Mesenchymal stem cell (in vitro differentiated cells and primary cell): ENCODE results near the gene ACAD8.

Source experiments
- DNase-seq: peaks from one replicate; pipeline ENCODE4 v3.0.0-alpha.2; 2013
- H2AFZ ChIP-seq: one replicate; pipeline ENCODE4 v1.6.1; 2013; ENCODE audit warnings: low read depth, mild to moderate bottlenecking, control low read depth, inconsistent platforms, low read length, moderate library complexity
- H2AK5ac ChIP-seq: 2 replicates; pipeline ENCODE4 v1.6.1; 2013; ENCODE audit warnings: low read length, moderate library complexity, mild to moderate bottlenecking, inconsistent platforms; ENCODE audit not compliant: severe bottlenecking
- H2BK120ac ChIP-seq: one replicate; pipeline ENCODE4 v1.6.1; 2013; ENCODE audit warnings: low read depth, mild to moderate bottlenecking, inconsistent platforms, low read length, moderate library complexity
- H2BK12ac ChIP-seq, 2 experiments: one replicate each; pipeline ENCODE4 v1.6.1; 2013; ENCODE audit warnings: inconsistent platforms in 2 of 2, low read length in 2 of 2, mild to moderate bottlenecking in 2 of 2, moderate library complexity in 2 of 2, control low read depth in 1 of 2
- H2BK15ac ChIP-seq: one replicate; pipeline ENCODE4 v1.6.1; 2013; ENCODE audit warnings: mild to moderate bottlenecking, low read depth, inconsistent platforms; ENCODE audit not compliant: poor library complexity, severe bottlenecking
- H2BK5ac ChIP-seq: 2 replicates; pipeline ENCODE4 v1.6.1; 2013; ENCODE audit warnings: low read depth, mild to moderate bottlenecking, low read length, control low read depth, inconsistent platforms; ENCODE audit not compliant: poor library complexity, severe bottlenecking
- H3K14ac ChIP-seq, 2 experiments: one replicate each; pipeline ENCODE4 v1.6.1; 2013; ENCODE audit warnings: inconsistent platforms in 2 of 2, low read length in 2 of 2, control low read depth in 1 of 2, mild to moderate bottlenecking in 1 of 2, moderate library complexity in 1 of 2
- H3K18ac ChIP-seq, 2 experiments: one replicate each; pipeline ENCODE4 v1.6.1; 2013; ENCODE audit warnings: inconsistent platforms in 2 of 2, low read length in 2 of 2, control low read depth in 1 of 2, low read depth in 1 of 2, mild to moderate bottlenecking in 1 of 2
- H3K23ac ChIP-seq, 2 experiments: one replicate each; pipeline ENCODE4 v1.6.1; 2013; ENCODE audit warnings: inconsistent platforms in 2 of 2, low read length in 2 of 2, mild to moderate bottlenecking in 2 of 2, moderate library complexity in 2 of 2, control low read depth in 1 of 2
- H3K27ac ChIP-seq: 2 replicates; pipeline ENCODE4 v1.5.1; 2013; ENCODE audit warnings: mild to moderate bottlenecking, moderate library complexity, low read length, control low read depth, inconsistent platforms; ENCODE audit not compliant: poor library complexity, severe bottlenecking
- H3K27me3 ChIP-seq, 2 experiments: 2 replicates each; pipeline versions ENCODE4 v1.6.1 to v1.7.0; 2013; ENCODE audit warnings: low read length in 2 of 2, mild to moderate bottlenecking in 2 of 2, moderate library complexity in 2 of 2, control low read depth in 1 of 2, inconsistent platforms in 1 of 2; ENCODE audit not compliant: control insufficient read depth in 1 of 2, insufficient read depth in 1 of 2
- H3K36me3 ChIP-seq, 2 experiments: 2 replicates each; pipeline versions ENCODE4 v1.6.1 to v1.7.0; 2013; ENCODE audit warnings: low read length in 2 of 2, control low read depth in 1 of 2, inconsistent platforms in 1 of 2, low read depth in 1 of 2, mild to moderate bottlenecking in 1 of 2; ENCODE audit not compliant: insufficient read depth in 2 of 2, control insufficient read depth in 1 of 2
- H3K4ac ChIP-seq, 2 experiments: one replicate each; pipeline ENCODE4 v1.6.1; 2013; ENCODE audit warnings: inconsistent platforms in 2 of 2, low read length in 2 of 2, mild to moderate bottlenecking in 2 of 2, moderate library complexity in 2 of 2, control low read depth in 1 of 2, low read depth in 1 of 2
- H3K4me1 ChIP-seq: 2 replicates; pipeline ENCODE4 v1.6.1; 2013; ENCODE audit warnings: low read depth, low read length, control low read depth; ENCODE audit not compliant: control insufficient read depth, insufficient read depth
- H3K4me2 ChIP-seq: 2 replicates; pipeline ENCODE4 v1.6.1; 2013; ENCODE audit warnings: low read length, mild to moderate bottlenecking, inconsistent platforms; ENCODE audit not compliant: poor library complexity, severe bottlenecking
- H3K4me3 ChIP-seq, 2 experiments: 2 replicates each; pipeline versions ENCODE4 v1.5.1 to v1.7.0; 2013; ENCODE audit warnings: low read length in 2 of 2, mild to moderate bottlenecking in 2 of 2, control low read depth in 1 of 2, low read depth in 1 of 2; ENCODE audit not compliant: insufficient read depth in 1 of 2
- H3K79me1 ChIP-seq: replicated peaks from 2 replicates; pipeline ENCODE4 v1.6.1; 2013; ENCODE audit warnings: mild to moderate bottlenecking, control low read depth, low read length, inconsistent platforms; ENCODE audit not compliant: poor library complexity, severe bottlenecking
- H3K9ac ChIP-seq: 2 replicates; pipeline ENCODE4 v1.7.0; 2013; ENCODE audit warnings: mild to moderate bottlenecking, low read length, moderate library complexity
- H3K9me3 ChIP-seq: 2 replicates; pipeline ENCODE4 v1.7.0; 2013; ENCODE audit warnings: mild to moderate bottlenecking, low read length; ENCODE audit not compliant: control insufficient read depth
- H4K8ac ChIP-seq: one replicate; pipeline ENCODE4 v1.6.1; 2013; ENCODE audit warnings: inconsistent platforms, mild to moderate bottlenecking, low read length, moderate library complexity
- H4K91ac ChIP-seq: one replicate; pipeline ENCODE4 v1.6.1; 2013; ENCODE audit warnings: mild to moderate bottlenecking, low read length, inconsistent platforms
- WGBS: methylation state at CpG from one replicate; pipeline ENCODE4 v1.1.7; 2013; ENCODE audit warnings: mixed read lengths; 5-methylcytosine and 5-hydroxymethylcytosine counted together

Gene ACAD8

DNA sequence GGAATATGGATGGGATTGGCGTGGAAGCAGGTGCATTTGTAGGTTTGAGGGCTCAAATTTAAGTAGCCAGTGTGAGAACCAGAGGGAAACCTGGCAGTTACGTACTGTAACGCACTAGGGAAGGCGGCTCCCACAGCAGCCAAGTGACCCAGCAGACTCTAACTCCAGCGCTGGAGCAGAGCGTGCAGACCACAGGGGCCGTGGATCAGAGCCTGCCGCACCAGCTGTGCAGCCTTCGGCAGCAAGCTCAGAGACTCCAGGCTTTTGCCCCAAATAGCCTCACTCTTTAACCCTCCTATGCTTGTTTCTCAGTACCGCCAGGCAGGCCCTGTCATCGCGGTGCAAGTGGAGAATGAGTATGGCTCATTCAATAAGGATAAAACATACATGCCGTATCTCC, 35.1 kb downstream of the ACAD8 start:
- Histone ChIP-seq H3K4me2 (no peak overlapping the region), H3K4me1 (no peaks in the 10 kb centered on the region), H3K27ac (no peak overlapping the region), H2BK120ac (no peak overlapping the region), H3K4ac (no peak overlapping the region), H3K23ac (no peak overlapping the region), H3K27me3 (peaks cover 0 to 34% of the 10 kb centered on the region in 2 experiments), H2AK5ac (no peak overlapping the region), H3K14ac (no peak overlapping the region), H3K18ac (no peak overlapping the region), H2AFZ (no peak overlapping the region), H2BK12ac (no peak overlapping the region), H2BK5ac (no peak overlapping the region), H2BK15ac (no peak overlapping the region), H3K36me3 (no peaks in the 10 kb centered on the region), H3K4me3 (no peak overlapping the region), H3K9me3 (no peaks in the 10 kb centered on the region), H3K79me1 (no peaks in the 10 kb centered on the region), H3K9ac (no peak overlapping the region), H4K91ac (no peak overlapping the region), H4K8ac (no peak overlapping the region)
- WGBS = 91% methylated on average over 13 of the region's 13 CpGs
- DNase-seq = no peak

DNA sequence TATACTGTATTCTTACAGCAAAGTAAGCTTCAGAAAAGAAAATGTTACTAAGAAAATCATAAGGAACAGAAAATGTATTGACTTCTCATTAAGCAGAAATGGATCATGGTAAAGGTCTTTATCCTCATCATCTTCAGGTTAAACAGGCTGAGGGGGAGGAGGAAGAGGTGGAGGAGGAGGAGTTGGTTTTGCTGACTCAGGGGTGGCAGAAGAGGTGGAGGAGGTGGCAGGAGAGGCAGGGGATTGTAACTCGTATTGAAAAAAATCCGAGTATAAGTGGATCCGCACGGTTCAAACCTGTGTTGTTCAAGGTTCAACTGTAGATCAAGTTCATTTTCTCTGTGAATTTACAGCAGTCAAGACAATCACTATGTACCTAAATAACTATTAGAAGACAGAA, 35.8 kb downstream of the ACAD8 start:
- Histone ChIP-seq H2BK5ac (no peak overlapping the region), H3K27ac (no peak overlapping the region), H3K4me2 (no peak overlapping the region), H2AK5ac (no peak overlapping the region), H4K8ac (no peak overlapping the region), H3K4me3 (no peak overlapping the region), H2BK15ac (no peak overlapping the region), H3K14ac (no peak overlapping the region), H4K91ac (no peak overlapping the region), H3K27me3 (peaks cover 0 to 33% of the 10 kb centered on the region in 2 experiments), H3K23ac (no peak overlapping the region), H2AFZ (no peak overlapping the region), H3K9ac (no peak overlapping the region), H2BK120ac (no peak overlapping the region), H3K79me1 (no peaks in the 10 kb centered on the region), H2BK12ac (no peak overlapping the region), H3K36me3 (no peaks in the 10 kb centered on the region), H3K4me1 (no peaks in the 10 kb centered on the region), H3K18ac (no peak overlapping the region), H3K4ac (no peak overlapping the region), H3K9me3 (no peaks in the 10 kb centered on the region)
- 72% methylated on average over 4 of the region's 4 CpGs for WGBS
- no peak for DNase-seq

GRCh38 chr11:134289789-134290188, 36.4 kb downstream of the ACAD8 start:
- Histone ChIP-seq H3K14ac (no peak overlapping the region), H3K4me2 (no peak overlapping the region), H2BK15ac (no peak overlapping the region), H3K36me3 (no peaks in the 10 kb centered on the region), H3K9me3 (no peaks in the 10 kb centered on the region), H2BK5ac (no peak overlapping the region), H3K9ac (no peak overlapping the region), H2BK120ac (no peak overlapping the region), H3K4me1 (no peaks in the 10 kb centered on the region), H3K4ac (no peak overlapping the region), H4K91ac (no peak overlapping the region), H3K23ac (no peak overlapping the region), H2AFZ (no peak overlapping the region), H3K18ac (no peak overlapping the region), H2BK12ac (no peak overlapping the region), H3K79me1 (no peaks in the 10 kb centered on the region), H3K27me3 (peaks cover 0 to 29% of the 10 kb centered on the region in 2 experiments), H2AK5ac (no peak overlapping the region), H3K4me3 (no peak overlapping the region), H3K27ac (no peak overlapping the region), H4K8ac (no peak overlapping the region)
- DNase-seq = no peak
- WGBS = 75% methylated on average over 12 of the region's 12 CpGs

GRCh38 chr11:134290646-134291045, 37.3 kb downstream of the ACAD8 start:
- no peak overlapping the region for H3K14ac ChIP-seq
- H3K9ac ChIP-seq = no peak overlapping the region
- H3K23ac ChIP-seq = no peak overlapping the region
- no peak overlapping the region for H3K27ac ChIP-seq
- H4K8ac ChIP-seq = no peak overlapping the region
- H2AFZ ChIP-seq = no peak overlapping the region
- H4K91ac ChIP-seq = no peak overlapping the region
- H3K4me3 ChIP-seq = no peak overlapping the region
- no peaks in the 10 kb centered on the region for H3K4me1 ChIP-seq
- H3K18ac ChIP-seq = no peak overlapping the region
- H2BK12ac ChIP-seq = no peak overlapping the region
- WGBS = 79% methylated on average over 7 of the region's 7 CpGs
- no peaks in the 10 kb centered on the region for H3K9me3 ChIP-seq
- no peak overlapping the region for H3K4me2 ChIP-seq
- H2BK120ac ChIP-seq = no peak overlapping the region
- H3K4ac ChIP-seq = no peak overlapping the region
- no peak overlapping the region for H2BK15ac ChIP-seq
- no peaks in the 10 kb centered on the region for H3K79me1 ChIP-seq
- no peak overlapping the region for H2BK5ac ChIP-seq
- H3K36me3 ChIP-seq = no peaks in the 10 kb centered on the region
- peaks cover 0 to 29% of the 10 kb centered on the region in 2 experiments for H3K27me3 ChIP-seq
- no peak overlapping the region for H2AK5ac ChIP-seq
- DNase-seq = no peak
